Choroid plexus epithelial cell (primary cell): ENCODE data around the gene EXOC4.

ENCODE experiments used
- DNase-seq: peaks from one replicate; pipeline ENCODE4 v3.0.0-alpha.2; 2010; ENCODE audit warnings: low read depth
- H3K4me3 ChIP-seq: 2 replicates; pipeline ENCODE4 v1.5.1; 2011; ENCODE audit warnings: low read depth, mild to moderate bottlenecking, control low read depth, low read length, moderate library complexity
- TF ChIP-seq, protein P1 (sequence below): conservative IDR thresholded peaks from 2 replicates; pipeline ENCODE4 v1.5.1; 2011; ENCODE audit warnings: low read depth, mild to moderate bottlenecking, control low read depth, inconsistent platforms, low read length, moderate library complexity

The EXOC4 gene

DNA sequence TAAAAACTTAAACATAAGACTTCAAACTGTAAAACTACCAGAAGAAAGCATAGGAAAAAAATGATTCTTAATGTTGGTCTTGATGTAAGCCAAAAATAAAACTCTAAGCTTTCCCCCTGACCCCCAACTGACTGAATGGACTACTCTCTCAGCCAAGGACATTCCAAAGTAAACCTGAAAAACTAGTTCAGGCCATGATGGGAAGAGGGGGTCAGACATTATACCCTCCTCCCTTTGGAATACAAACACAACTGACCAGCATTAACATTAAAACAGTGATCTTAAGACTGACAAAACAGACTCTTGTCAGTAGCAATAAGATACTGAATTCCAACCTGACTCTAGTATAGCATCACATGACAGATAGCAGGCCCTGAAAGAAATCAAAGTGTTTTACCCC is 860.8 kb downstream of the EXOC4 start:
- no peak overlapping the region for H3K4me3 ChIP-seq
- no peak for DNase-seq
- TF ChIP-seq, protein P1, sequence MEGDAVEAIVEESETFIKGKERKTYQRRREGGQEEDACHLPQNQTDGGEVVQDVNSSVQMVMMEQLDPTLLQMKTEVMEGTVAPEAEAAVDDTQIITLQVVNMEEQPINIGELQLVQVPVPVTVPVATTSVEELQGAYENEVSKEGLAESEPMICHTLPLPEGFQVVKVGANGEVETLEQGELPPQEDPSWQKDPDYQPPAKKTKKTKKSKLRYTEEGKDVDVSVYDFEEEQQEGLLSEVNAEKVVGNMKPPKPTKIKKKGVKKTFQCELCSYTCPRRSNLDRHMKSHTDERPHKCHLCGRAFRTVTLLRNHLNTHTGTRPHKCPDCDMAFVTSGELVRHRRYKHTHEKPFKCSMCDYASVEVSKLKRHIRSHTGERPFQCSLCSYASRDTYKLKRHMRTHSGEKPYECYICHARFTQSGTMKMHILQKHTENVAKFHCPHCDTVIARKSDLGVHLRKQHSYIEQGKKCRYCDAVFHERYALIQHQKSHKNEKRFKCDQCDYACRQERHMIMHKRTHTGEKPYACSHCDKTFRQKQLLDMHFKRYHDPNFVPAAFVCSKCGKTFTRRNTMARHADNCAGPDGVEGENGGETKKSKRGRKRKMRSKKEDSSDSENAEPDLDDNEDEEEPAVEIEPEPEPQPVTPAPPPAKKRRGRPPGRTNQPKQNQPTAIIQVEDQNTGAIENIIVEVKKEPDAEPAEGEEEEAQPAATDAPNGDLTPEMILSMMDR, result no peak

GRCh38 chr7:134114992-134115391 is 862.1 kb downstream of the EXOC4 start:
- TF ChIP-seq, protein P1, result no peak
- DNase-seq, result no peak

More at GRCh38 chr7:134114992-134115391, 862.1 kb downstream of the EXOC4 start:
- no peak overlapping the region for H3K4me3 ChIP-seq
